Stomach (tissue), 4 donors: ENCODE results near the gene LMOD3.

Experiments
- EP300 ChIP-seq: sonication (generic); formaldehyde crosslinking; IDR thresholded peaks from one replicate; pipeline ENCODE4 v1.6.1; 2017; ENCODE audit warnings: antibody characterized with exemption
- POLR2A ChIP-seq, 4 donors: fragments of 450-650 bp; IDR thresholded peaks; one replicate each; pipeline ENCODE4 v1.6.1; 2016; ENCODE audit warnings: antibody characterized with exemption in 4 of 4, control low read depth in 2 of 4, mild to moderate bottlenecking in 1 of 4, moderate library complexity in 1 of 4
- POLR2AphosphoS5 ChIP-seq, 3 donors: sonication (generic); formaldehyde crosslinking; IDR thresholded peaks; one replicate each; pipeline ENCODE4 v1.6.1; 2016; ENCODE audit warnings: antibody characterized with exemption in 3 of 3
- TF ChIP-seq, protein P1 (sequence below), 7 experiments: fragments of 450-650 bp in 4 of 7; fragments of 200-600 bp in 3 of 7; sonication (generic) in 3 of 7; IDR thresholded peaks; one replicate each; pipeline ENCODE4 v1.5.1; 2016 to 2019; ENCODE audit warnings: antibody characterized with exemption in 7 of 7, control low read depth in 2 of 7, mild to moderate bottlenecking in 1 of 7

DNA sequence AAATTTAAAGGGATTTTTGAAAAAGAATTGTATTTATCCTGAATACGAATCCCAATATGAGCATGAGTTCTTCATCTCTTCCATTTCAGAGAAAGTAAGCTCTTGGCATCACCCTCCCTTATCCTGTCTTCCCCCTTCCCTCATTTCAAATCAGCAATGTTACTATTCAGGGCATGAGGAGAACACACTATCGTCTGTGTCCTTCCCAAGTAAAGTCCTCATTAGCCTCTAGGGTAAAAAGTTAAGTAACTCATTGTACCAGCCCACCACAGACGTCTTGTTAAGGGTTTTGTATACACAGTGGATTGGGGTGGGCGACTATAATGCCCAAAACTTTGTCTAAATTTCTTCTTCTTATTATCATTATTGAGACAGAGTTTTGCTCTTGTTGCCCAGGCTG, 22.8 kb downstream of the LMOD3 start:
- TF ChIP-seq POLR2A (IDR thresholded peaks at IDR 0.05) (no peak), EP300 (no peak), POLR2AphosphoS5 (IDR thresholded peaks at IDR 0.05) (no peak)
- TF ChIP-seq, protein P1, sequence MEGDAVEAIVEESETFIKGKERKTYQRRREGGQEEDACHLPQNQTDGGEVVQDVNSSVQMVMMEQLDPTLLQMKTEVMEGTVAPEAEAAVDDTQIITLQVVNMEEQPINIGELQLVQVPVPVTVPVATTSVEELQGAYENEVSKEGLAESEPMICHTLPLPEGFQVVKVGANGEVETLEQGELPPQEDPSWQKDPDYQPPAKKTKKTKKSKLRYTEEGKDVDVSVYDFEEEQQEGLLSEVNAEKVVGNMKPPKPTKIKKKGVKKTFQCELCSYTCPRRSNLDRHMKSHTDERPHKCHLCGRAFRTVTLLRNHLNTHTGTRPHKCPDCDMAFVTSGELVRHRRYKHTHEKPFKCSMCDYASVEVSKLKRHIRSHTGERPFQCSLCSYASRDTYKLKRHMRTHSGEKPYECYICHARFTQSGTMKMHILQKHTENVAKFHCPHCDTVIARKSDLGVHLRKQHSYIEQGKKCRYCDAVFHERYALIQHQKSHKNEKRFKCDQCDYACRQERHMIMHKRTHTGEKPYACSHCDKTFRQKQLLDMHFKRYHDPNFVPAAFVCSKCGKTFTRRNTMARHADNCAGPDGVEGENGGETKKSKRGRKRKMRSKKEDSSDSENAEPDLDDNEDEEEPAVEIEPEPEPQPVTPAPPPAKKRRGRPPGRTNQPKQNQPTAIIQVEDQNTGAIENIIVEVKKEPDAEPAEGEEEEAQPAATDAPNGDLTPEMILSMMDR (IDR thresholded peaks at IDR 0.05), result no peak
